Measurements from ENCODE around the gene MLLT11.

- TF ChIP-seq EP300 (IDR thresholded peaks at IDR 0.05) (no peak), CTCF (IDR thresholded peaks at IDR 0.05) (no peak), POLR2A (IDR thresholded peaks at IDR 0.05) (no peak), POLR2AphosphoS5 (IDR thresholded peaks at IDR 0.05) (no peak)
Measured at GRCh38 chr1:151062741-151063371, 2.7 kb downstream of the MLLT11 start.

Measured in upper lobe of left lung (tissue), 4 donors.